CD4-positive, alpha-beta T cell treated with Interleukin-2 at 100 ng/mL for 4 hours (primary cell): ENCODE measurements around the gene CABLES1.
"Not testable (repeated sequence)": the region's sequence is repeated elsewhere in the genome, so short reads cannot be mapped to it uniquely, and the experiment has no call there.

Experiments
- DNase-seq: peaks from one replicate; pipeline ENCODE4 v3.0.0-alpha.2; 2020; ENCODE audit warnings: low spot score

CABLES1 gene

GRCh38 chr18:23226391-23226790 lies 91.1 kb downstream of the CABLES1 start:
- DNase-seq = no peak

- no peak for DNase-seq
Observed at GRCh38 chr18:23226930-23227725, 91.8 kb downstream of the CABLES1 start.

DNA sequence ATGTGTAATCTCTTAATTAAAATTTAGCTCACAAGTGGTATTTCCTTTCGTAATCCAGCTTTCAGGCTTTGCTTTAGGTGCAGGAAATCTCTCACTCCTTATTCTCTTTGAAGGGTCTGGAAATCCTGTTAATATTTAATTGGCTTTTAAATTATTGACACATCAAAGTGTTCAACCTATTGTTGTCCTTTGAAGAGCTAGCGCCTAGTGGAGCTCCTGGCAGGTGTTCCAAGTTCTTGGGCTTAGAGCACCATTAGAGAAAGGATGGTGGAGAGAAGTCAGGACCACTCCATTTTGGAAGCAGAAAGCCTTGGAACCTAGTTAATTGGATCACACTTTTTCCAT lies 92.4 kb downstream of the CABLES1 start:
- DNase-seq = no peak

- DNase-seq = no peak
Observed at GRCh38 chr18:23228102-23229061, 93.1 kb downstream of the CABLES1 start.

GRCh38 chr18:23229472-23229871 lies 94.2 kb downstream of the CABLES1 start:
- DNase-seq = no peak

- DNase-seq = no peak
Observed at GRCh38 chr18:23230686-23231085, 95.4 kb downstream of the CABLES1 start.

DNA sequence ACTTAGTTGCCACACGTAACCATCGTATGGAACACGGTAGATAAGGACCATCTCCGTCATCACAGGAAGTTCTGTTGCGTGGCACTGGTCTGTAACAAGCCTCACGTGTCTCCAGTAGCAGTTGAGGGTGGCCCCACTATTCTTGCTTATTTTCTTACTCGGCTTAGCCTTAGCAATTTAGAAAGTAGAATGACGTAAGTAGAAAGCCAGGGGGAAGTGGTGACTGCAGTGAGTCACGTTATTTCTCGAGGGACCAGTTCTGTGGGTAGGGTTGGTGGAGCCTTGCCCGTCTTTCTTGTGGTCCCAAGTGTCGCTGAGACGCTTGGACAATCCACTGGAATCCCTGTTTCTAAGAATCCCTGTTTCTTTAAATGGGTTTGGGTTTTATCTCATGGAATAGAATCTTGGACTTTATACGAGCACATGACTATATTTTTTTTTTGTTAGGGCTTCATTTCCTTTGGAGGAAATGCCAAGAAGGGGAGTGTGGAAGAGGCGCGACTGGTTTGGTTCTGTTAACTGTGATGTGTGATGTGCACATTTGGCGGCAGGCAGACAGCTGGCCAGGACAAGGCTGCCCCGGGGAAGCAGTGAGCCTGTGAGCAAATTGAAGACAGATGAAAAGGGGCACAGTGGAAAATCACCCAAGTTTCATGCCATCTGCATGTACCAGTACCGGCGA lies 96.2 kb downstream of the CABLES1 start:
- DNase-seq = peak; percentile 76

GRCh38 chr18:23232331-23232730 lies 97.0 kb downstream of the CABLES1 start:
- no peak for DNase-seq

- no peak for DNase-seq
Observed at GRCh38 chr18:23234619-23235018, 99.3 kb downstream of the CABLES1 start.

GRCh38 chr18:23235336-23235735 lies 100.1 kb downstream of the CABLES1 start:
- no peak for DNase-seq

DNA sequence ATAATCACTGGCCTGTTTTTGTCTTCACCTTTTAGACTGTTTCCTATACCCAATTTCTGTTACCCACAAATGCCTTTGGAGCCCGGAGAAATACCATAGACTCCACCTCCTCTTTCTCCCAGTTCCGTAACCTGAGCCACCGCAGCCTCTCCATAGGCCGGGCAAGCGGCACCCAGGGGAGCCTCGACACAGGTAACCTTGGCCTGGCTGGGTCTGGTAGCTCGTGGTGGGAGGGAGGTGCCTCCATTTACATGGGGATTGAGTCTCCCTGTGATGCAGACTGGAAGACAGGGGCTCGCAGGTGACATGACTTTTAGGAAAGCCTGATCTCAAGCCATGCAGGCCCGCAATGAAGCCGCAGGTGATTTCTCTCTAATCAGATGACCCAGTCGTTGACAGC lies 100.6 kb downstream of the CABLES1 start:
- no peak for DNase-seq

- no peak for DNase-seq
Observed at GRCh38 chr18:23236876-23237468, 101.7 kb downstream of the CABLES1 start.

DNA sequence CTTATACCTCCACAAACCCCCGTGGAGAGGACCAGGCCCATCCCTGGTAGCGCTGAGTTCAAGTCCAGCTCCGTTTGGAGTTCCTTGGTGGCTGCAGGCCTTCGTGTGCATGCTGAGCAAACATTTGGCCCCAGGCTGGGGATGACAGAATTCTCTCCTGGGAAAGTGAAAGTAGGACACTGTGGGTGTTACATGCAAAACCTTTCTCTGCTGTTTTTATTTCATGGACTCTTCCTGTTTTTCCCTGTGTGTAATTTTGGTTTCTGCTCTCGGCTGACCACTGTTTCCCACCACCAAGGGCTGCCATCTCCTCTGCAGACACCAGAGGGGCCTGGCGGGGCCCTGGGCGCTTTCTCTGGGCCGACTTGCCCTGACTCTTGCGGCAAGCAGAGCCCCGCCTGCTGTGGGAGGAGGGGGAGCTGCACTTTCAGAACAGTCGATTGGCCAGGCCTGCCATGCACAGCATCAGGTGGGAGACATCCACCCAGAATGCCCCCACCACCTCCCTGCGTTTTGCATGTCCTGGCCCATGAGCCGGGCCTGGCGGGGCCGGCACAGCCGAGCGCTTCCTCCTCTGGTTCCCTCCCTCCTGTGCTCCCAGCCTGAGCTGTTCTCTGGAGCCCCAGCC lies 102.4 kb downstream of the CABLES1 start:
- DNase-seq = peak; percentile 8

- no peak for DNase-seq
Observed at GRCh38 chr18:23238152-23238531, 102.9 kb downstream of the CABLES1 start.

- DNase-seq = no peak
Observed at GRCh38 chr18:23238651-23239349, 103.5 kb downstream of the CABLES1 start.

DNA sequence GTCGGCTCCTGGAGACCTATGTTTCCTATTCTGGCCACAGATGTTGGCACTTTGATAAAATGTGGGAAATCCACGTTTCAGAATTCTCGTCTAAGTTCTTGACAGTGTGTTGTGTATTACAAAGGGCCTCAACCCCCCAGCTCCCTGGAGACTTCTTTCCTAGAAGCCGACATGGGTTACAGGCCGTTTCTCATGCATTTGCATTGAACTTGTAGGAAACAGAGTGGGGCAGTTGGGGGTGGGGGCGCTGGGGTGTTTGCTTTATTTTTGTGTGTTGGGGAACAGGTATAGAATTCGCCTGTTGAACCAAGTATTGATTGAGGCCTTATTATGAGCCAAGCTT lies 104.0 kb downstream of the CABLES1 start:
- no peak for DNase-seq

GRCh38 chr18:23239885-23240608 lies 104.8 kb downstream of the CABLES1 start:
- no peak for DNase-seq

DNA sequence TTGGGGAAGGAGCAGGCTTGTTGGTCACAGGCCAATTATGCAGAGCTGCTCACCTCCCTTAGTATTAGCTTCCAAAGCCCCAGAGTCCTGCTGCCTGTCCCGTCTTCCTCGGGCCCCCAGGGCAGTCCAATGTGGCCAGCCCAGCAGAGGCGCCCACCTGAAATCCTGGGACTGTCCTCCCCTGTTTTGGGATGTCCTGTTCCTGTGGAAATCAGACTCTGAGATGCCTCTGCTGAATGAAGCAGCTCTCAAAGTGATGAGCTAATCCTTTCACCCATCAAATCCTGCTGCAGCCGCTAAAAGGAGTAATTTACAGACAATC lies 105.3 kb downstream of the CABLES1 start:
- no peak for DNase-seq

DNA sequence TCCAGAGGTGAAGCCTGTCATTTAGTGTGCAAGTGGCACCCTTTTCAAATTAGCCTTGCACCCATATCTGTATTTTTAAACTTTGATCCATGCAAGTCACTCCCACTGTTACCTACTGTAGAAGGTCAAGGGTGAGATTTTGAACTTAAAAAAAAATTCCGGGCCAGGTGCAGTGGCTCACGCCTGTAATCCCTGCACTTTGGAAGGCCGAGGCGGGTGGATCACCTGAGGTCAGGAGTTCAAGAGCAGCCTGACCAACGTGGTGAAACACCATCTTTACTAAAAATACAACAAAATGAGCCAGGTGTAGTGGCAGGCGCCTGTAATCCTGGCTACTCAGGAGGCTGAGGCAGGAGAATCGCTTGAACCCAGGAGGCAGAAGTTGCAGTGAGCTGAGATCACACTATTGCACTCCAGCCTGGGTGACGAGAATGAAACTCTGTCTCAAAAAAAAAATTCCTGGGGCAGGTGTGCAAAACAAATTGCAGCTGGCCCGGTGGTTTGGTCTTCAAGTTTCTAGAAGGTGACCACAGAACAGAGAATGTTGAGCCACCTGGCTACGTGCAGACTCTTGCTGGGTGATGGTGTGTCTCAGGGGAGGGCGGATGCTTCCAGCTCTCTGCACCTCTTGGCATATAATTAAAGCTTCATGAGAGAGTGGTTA lies 106.7 kb downstream of the CABLES1 start:
- DNase-seq = not testable (repeated sequence)

- DNase-seq = no peak
Observed at GRCh38 chr18:23243178-23243577, 107.9 kb downstream of the CABLES1 start.
